ENCODE measurements around the gene TTLL6. TPM values are rescaled to one million over a fixed set of nuclear protein-coding genes. Genes with fewer than 3 reads are reported as not detected.
"Not testable (repeated sequence)": the region's sequence is repeated elsewhere in the genome, so short reads cannot be mapped to it uniquely, and the experiment has no call there.

TTLL6 gene
- total RNA-seq, 1 donor from 2014 or later: 0.07 TPM

DNA sequence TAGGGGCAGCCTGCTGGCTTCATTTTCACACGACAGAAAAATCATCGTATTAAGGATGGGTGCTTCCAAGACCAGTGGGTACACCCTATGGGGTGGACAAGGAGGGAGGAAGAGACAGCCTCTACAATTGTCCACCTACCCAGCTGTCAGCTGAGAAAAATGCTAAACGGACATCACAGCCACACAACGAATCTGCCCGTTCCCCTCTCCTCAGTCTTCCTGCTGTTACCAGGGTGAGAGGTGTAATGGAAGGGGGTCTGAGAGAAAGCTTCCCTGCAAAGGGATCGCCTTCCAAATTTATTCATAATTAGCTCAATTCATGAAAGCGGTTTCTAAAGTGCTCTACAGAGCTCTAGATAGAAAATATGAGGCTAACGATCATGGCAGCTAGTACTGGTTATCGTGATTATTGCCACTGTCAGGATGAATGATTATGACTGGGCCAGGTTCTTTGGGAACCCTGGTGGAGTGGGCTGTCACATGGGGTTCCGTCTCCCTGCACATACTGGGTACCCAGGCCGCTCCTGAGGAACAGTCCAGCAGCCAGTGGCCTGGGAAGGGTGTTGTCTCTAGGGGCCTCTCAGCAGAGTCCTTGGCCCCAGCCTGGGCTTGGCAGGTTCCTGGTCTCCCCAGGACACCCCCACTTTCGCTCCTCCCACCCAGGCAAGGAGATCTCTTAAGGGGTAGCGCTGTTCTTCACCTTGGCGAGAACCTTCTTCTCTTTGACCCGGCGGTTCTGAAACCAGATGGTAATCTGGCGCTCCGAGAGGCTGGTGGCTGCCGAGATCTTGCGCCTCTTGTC is 90.7 kb downstream of the TTLL6 start:
- intact Hi-C loops (cut with micrococcal nuclease): loop anchor here (5.0 to 10.0 kb wide), 3 partner anchors 114 to 1238 kb away; partner anchors contain the start of genes DLX4, HOXB7 and IGF2BP1

DNA sequence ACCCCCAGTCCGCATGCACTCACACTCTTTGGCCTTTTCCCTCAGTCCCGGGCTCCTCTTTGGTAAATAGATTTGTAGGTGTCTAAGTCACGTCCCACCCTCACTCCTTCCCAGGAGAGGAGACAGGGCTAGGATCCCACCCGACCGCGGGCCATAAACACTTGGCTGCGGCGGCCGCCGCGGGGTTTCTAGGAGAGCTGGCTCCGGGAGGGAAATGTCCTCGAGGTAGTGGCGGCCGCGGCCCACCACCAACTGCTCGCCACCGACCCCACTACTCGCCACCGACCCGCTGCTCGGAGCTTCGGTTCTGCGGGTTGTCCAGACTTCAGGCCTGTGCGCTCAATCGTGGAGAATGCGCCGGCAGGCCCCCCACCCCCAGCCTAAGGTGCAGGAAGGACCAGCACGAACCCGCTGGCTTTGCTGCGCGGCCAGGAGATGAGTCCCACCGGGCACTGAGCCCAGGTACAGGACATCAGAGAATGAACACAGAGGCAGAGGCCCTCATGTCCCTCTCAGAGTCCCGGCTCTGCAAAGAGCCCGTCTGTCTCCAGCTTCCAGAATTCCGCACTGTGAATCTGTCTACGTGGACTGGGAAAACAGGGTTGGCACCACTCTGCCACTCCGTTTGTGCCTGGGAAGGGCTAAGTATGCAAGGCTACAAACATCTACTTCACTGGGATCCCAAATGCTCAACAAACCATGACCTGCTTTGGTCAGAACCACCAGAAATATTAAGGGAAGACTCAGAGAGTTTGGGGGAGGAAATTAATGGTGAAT is 91.6 kb downstream of the TTLL6 start:
- intact Hi-C loops (cut with micrococcal nuclease): loop anchor here (5.0 to 10.0 kb wide), 3 partner anchors 113 to 1239 kb away; partner anchors contain the start of genes DLX4, HOXB7 and IGF2BP1

DNA sequence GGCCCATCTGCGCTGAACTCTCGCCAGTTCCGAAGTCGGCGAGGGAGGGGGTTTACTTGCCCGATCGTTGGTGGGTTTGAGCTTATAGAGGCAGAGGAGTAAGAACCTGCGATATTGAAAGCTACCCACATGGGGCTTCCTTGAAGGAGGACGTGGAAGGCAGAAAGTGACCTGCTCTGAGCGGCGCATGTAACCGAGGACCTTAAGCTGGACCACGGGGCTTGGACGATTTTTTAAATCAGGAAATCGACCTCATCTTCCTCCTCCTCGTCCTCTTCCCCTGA is 92.1 kb downstream of the TTLL6 start:
- intact Hi-C loops (cut with micrococcal nuclease): loop anchor here (5.0 to 10.0 kb wide), 3 partner anchors 113 to 1240 kb away; partner anchors contain the start of genes DLX4, HOXB7 and IGF2BP1

DNA sequence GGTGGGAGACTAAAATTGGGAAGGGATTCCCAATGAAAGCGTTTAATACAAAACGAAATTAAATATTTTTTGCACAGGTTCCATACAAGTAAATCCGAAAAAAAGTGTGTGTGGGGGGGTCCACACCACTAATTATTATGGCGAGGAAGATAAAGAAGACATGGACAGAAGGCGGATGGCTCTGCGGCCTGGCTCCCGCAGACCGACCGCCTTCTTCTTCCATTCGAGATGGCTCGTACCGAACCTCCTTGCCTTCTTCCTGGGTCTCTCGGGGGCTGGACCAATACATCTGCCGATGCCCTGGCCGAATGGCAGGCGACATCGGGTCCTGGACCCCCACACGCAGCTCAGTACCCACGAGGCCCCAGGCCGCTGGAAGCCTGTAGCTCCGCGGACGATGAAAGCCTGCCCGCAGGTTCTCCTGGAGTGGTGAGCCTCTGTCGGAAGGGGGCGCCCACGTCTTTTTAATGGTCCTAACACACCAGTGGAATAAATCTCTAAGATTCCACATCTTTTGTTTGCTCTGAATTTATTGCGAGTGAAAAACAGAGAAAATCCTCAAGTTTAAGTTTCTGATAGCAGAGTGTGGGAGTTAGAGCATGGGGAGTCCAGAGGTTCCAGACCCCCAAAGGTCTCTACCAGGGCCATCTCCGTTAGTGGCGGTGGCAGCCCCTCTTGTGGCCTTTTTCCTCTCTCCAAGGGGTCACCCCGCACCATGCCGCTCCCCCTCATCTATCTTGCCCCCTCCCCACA is 92.6 kb downstream of the TTLL6 start:
- intact Hi-C loops (cut with micrococcal nuclease): loop anchor here (1.0 to 10.0 kb wide), 5 partner anchors 82 to 1240 kb away; partner anchors contain the start of genes DLX4, HOXB7 and IGF2BP1

GRCh38 chr17:48723423-48724250 is 93.4 kb downstream of the TTLL6 start:
- intact Hi-C loops (cut with micrococcal nuclease): loop anchor here (1.0 to 10.0 kb wide), 4 partner anchors 81 to 1241 kb away; partner anchors contain the start of genes DLX4 and IGF2BP1

DNA sequence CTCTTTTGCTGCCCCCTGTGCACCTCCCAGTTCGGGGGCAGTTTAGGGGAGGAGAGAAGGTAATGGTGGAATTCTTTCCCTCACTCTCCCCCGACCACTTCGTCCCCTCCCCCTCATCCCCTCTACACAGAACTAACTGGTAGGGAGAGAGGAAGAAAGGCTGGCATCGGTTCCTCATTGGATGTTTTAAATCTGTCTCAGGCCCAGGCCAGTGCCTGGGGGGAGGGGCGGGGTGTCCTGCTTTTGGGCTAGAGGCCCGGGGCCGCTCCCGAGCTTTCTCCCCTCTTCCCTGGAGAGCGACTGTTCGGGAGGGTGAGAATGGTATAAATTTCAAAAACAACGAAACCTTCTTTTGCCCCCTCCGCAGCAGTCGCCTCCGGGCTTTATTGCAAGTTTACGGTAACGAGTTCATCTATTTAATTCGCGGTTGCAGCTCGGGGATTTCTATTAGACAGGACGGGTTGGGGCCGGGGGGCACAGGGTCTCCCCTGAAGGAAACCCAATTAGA is 94.1 kb downstream of the TTLL6 start, which contains the start of gene PRAC2:
TSS of gene PRAC2 (plus strand) at position 271 of the 508 bp plus-strand sequence. CDS start 1,226 bp downstream, outside the sequence.
- intact Hi-C loops (cut with micrococcal nuclease): loop anchor here (5.0 to 10.0 kb wide), 3 partner anchors 81 to 1242 kb away; partner anchors contain the start of genes DLX4 and IGF2BP1

DNA sequence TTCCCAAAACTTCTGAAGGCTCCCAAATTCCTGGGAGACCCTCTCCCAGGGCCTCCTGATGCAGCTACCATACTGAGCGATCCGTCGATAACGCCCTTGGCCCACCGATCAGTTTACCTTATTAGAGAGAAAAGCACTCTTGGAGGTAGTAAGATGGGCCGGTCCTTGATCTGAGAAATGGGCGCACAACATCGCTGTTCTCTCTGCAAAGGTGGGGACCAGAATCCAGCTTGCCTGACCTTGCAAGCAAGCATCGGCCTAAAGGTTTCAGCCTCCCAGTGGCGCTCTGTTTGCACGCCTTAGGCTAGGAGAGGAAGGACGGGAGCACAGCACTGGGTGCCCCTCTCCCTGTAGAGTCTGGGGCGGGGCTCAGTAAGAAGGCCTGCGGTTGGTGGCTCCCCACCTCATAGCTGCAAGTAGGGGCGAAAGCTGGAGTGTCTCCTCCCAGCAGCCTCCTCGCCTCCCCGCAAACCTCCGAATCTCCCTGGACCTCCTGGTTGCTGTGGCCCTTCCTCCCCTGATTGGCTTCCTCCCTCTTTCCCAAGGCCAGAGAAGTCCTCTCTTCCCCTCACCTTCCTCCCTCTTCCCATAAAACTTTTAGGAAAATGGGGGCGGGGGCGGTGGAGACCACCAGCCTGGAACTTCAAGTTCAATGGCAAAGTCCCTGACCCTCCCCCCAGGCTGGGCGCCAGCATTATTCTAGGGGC is 94.7 kb downstream of the TTLL6 start, which contains the start of gene PRAC1:
TSS of gene PRAC1 (minus strand) at position 318 of the 707 bp plus-strand sequence. CDS start at position 192, 126 bp downstream.
- intact Hi-C loops (cut with micrococcal nuclease): loop anchor here (5.0 to 10.0 kb wide), 3 partner anchors 80 to 1242 kb away; partner anchors contain the start of genes DLX4 and IGF2BP1

DNA sequence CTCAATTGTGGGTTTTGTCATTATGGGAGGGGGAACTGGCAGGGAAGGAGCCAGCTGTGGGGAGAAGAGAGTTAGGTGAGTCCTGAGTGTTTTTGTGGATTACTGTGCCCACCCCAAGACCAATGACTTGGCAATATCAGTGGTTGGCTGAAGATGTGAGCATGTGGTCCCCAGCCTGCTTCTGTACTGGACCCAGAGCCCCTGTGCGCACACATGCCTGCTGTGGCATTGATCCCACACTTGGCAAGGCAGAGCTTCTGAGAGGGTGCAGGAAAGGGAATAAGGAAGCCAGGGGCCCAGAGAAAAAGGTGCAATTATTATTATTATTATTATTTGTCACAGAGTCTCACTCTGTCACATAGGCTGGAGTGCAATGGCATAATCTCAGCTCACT is 96.0 kb downstream of the TTLL6 start:
- intact Hi-C loops (cut with micrococcal nuclease): loop anchor here (5.0 to 10.0 kb wide), 3 partner anchors 79 to 1244 kb away; partner anchors contain the start of genes DLX4 and IGF2BP1

GRCh38 chr17:48720266-48721008 is 96.6 kb downstream of the TTLL6 start:
- intact Hi-C loops (cut with micrococcal nuclease): loop anchor here (5.0 to 10.0 kb wide), 3 partner anchors 78 to 1244 kb away; partner anchors contain the start of genes DLX4 and IGF2BP1

- intact Hi-C loops (cut with micrococcal nuclease): loop anchor here (2.0 to 10.0 kb wide), 4 partner anchors 29 to 1245 kb away; partner anchors contain the start of genes DLX4 and IGF2BP1
These were observed 97.3 kb downstream of the TTLL6 start for GRCh38 chr17:48719642-48720265.

GRCh38 chr17:48718761-48719641 is 98.0 kb downstream of the TTLL6 start:
- intact Hi-C loops (cut with micrococcal nuclease): loop anchor here (2.0 kb wide), 1 partner anchor 30 kb away; no protein-coding TSS in a partner anchor

DNA sequence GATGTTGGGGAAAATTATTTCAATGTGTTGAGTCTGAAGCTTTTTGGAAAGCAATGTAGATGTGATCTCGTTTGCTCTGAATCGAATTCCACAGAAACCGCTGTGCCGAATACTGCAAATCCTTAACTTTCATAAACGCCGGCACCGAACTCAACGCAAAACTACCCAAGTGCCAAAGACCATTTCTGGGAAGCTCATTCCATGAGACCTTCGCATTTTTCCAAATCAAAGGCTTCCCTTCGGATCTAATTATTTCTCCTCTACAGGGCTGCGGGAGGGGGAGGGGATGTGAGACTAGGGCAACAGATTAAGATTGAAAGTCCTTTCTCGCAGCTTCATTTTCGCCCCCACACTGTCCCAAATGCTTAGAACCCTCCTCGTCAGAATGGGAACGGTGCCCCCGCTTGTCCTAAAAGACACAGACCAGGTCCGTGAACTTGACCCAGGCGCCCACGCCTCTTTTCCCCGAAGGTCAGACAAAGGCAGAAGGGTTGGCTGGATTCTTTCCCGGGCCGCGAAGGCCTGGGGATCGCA is 98.7 kb downstream of the TTLL6 start:
- intact Hi-C loops (cut with micrococcal nuclease): loop anchor here (2.0 kb wide), 1 partner anchor 31 kb away; no protein-coding TSS in a partner anchor

DNA sequence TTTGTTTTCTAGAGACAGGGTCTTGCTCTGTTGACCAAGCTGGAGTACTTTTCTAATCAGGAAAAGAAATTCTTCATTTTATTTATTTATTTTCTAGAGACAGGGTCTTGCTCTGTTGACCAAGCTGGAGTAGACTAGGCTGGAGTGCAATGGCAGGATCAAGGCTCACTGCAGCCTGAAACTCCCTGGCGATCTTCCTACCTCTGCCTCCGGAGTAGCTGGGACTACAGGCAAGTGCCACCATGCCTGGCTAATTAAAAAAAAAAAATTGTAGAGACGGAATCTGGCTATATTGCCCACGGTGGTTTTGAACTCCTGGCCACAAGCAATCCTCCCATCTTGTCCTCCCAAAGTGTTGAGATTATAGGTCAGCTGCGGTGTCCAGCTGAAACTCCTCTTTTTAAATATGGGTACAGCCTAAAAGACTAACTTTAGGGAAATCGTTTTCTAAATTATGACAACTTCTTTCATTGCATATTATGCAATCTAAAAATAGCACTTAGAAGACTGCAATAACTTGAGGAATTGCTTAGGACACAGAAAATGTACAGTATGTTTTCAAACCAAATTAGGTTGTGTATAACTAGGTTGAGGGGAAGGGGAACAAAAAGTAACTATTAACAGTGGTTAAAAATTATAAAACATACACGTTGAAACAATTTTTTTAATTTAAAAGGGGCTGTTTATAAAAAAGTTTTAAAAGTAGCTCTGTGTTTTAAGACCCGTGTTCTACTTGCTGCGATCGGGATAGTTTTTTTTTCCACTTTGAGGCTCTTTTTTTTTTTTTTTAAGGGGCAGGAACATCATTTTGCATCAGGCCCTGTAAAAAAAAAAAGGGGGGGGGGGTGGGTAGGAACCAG is 99.4 kb downstream of the TTLL6 start:
- intact Hi-C loops (cut with micrococcal nuclease): loop anchor here (2.0 kb wide), 1 partner anchor 31 kb away; no protein-coding TSS in a partner anchor

DNA sequence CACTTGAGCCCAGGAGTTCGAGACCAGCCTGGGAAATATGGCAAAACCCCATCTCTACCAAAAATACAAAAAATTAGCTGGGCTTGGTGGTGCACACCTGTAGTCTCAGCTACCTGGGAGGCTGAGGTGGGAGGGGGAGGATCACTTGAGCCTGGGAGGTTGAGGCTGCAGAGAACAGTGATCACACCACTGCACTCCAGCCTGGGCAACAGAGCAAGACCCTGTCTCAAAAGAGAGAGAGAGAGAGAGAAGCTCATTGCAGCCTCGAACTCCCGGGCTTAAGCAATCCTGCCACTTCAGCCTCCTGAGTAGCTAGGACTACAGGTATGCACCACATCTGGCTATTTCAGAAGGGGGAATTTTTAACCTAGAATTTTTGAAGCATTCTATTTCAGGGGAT is 100.5 kb downstream of the TTLL6 start:
- intact Hi-C loops (cut with micrococcal nuclease): not testable (repeated sequence)

Data from T-helper 2 cell treated with Interferon-gamma antibody and Interleukin-4, amounts not matched to agents 100 ng/mL and 5 ng/mL, for 36 hours (primary cell).